ENCODE measurements around the gene ZFAND4. TPM values are rescaled to one million over a fixed set of nuclear protein-coding genes. Genes with fewer than 3 reads are reported as not detected.
A peak's percentile ranks its signal among the peaks of the same experiment; 100 is the strongest.

Gene ZFAND4
- polyA plus RNA-seq, 3 donors: 4.4 to 5.9 (median 5.1) TPM

GRCh38 chr10:45607276-45607675 is 65.3 kb downstream of the ZFAND4 start:
- Histone ChIP-seq H3K79me2 (ENCODE audit: insufficient read depth, low read length) (no peaks in the 10 kb centered on the region), H3K4me1 (ENCODE audit: control insufficient read depth in 1 of 2, insufficient read depth in 2 of 2, low read length in 2 of 2) (peaks cover 13 to 14% of the 10 kb centered on the region in 2 donors), H2AFZ (ENCODE audit: insufficient read depth, low read depth, low read length, poor library complexity, severe bottlenecking) (no peak overlapping the region), H4K20me1 (ENCODE audit: insufficient read depth, low read length) (no peaks in the 10 kb centered on the region), H3K4me3 (replicated peaks in 1 of 3; ENCODE audit: low read depth in 2 of 3, low read length in 3 of 3) (no peak overlapping the region), H3K27me3 (ENCODE audit: control insufficient read depth in 2 of 2, insufficient read depth in 2 of 2, low read length in 2 of 2) (peaks cover 0 to 2% of the 10 kb centered on the region in 2 donors), H3K9me3 (replicated peaks in 1 of 2; ENCODE audit: control insufficient read depth in 1 of 2, insufficient read depth in 1 of 2, low read length in 2 of 2) (no peaks in the 10 kb centered on the region), H3K4me2 (replicated peaks; ENCODE audit: extremely low read depth, low read length, poor library complexity, severe bottlenecking) (peak overlapping the region; percentile 28), H3K9ac (ENCODE audit: insufficient read depth, low read length, poor library complexity, severe bottlenecking) (no peak overlapping the region), H3K27ac (ENCODE audit: low read depth in 1 of 2, low read length in 2 of 2) (no peak overlapping the region), H3K36me3 (replicated peaks in 1 of 2; ENCODE audit: control insufficient read depth in 1 of 2, insufficient read depth in 2 of 2, low read length in 2 of 2) (no peaks in the 10 kb centered on the region)
- Mint-ChIP-seq H3K4me1 (peaks cover 14% of the 10 kb centered on the region), H3K4me3 (peak overlapping the region in 1 of 2 donors; percentile 18), H3K36me3 (peaks cover 13 to 14% of the 10 kb centered on the region in 2 donors), H3K27ac (peak overlapping the region in 3 of 7 donors; percentile 49 to 69 (median 51)), H3K9me3 (peaks cover 0 to 5% (median 0%) of the 10 kb centered on the region in 7 donors), H3K27me3 (ENCODE audit: low read depth in 3 of 3) (peaks cover 0 to 9% (median 6%) of the 10 kb centered on the region in 3 donors)
- peak; percentile 44 to 60 (median 53) for DNase-seq
- intact Hi-C loops (cut with micrococcal nuclease): no loop called here
- no CpG with 5 or more reads among the region's 1 CpG for WGBS (ENCODE audit: insufficient coverage)
- TF ChIP-seq CTCF (IDR thresholded peaks at IDR 0.05): no peak

DNA sequence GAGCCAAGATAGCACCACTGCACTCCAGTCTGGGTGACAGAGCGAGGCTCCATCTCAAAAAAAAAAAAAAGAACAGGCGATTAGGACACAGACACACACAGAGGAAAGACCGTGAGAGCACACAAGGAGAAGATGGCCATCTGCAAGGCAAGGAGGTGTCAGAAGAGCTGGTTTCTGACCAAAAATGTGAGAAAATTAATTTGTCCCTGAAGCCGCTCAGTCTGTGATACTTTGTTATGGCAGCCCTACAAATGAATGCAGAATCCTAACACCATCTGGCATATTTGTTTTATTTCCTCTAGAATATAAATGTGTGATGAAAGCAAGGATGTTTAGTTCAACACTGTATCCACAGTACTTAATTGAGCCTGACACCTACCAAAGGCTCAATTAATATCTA is 69.7 kb downstream of the ZFAND4 start:
- H3K4me3 Mint-ChIP-seq: no peak overlapping the region
- H3K27ac ChIP-seq (ENCODE audit: low read depth in 1 of 2, low read length in 2 of 2): no peak overlapping the region
- peaks cover 12 to 23% of the 10 kb centered on the region in 2 donors for H3K27me3 ChIP-seq (ENCODE audit: control insufficient read depth in 2 of 2, insufficient read depth in 2 of 2, low read length in 2 of 2)
- peak overlapping the region in 1 of 7 donors; percentile 33 for H3K27ac Mint-ChIP-seq
- WGBS (ENCODE audit: insufficient coverage): 83% methylated on average over 1 of the region's 4 CpGs
- peaks cover 0 to 15% of the 10 kb centered on the region in 2 donors for H3K9me3 ChIP-seq (replicated peaks in 1 of 2; ENCODE audit: control insufficient read depth in 1 of 2, insufficient read depth in 1 of 2, low read length in 2 of 2)
- H3K4me1 Mint-ChIP-seq: peaks cover 23% of the 10 kb centered on the region
- intact Hi-C loops (cut with micrococcal nuclease): no loop called here
- no peak for DNase-seq
- H4K20me1 ChIP-seq (ENCODE audit: insufficient read depth, low read length): no peaks in the 10 kb centered on the region
- no peaks in the 10 kb centered on the region for H3K79me2 ChIP-seq (ENCODE audit: insufficient read depth, low read length)
- no peak overlapping the region for H3K9ac ChIP-seq (ENCODE audit: insufficient read depth, low read length, poor library complexity, severe bottlenecking)
- no peak overlapping the region for H2AFZ ChIP-seq (ENCODE audit: insufficient read depth, low read depth, low read length, poor library complexity, severe bottlenecking)
- no peak overlapping the region for H3K4me2 ChIP-seq (replicated peaks; ENCODE audit: extremely low read depth, low read length, poor library complexity, severe bottlenecking)
- H3K36me3 ChIP-seq (replicated peaks in 1 of 2; ENCODE audit: control insufficient read depth in 1 of 2, insufficient read depth in 2 of 2, low read length in 2 of 2): no peaks in the 10 kb centered on the region
- no peak for TF ChIP-seq CTCF (IDR thresholded peaks at IDR 0.05)
- H3K27me3 Mint-ChIP-seq (ENCODE audit: low read depth in 3 of 3): peaks cover 23 to 38% (median 27%) of the 10 kb centered on the region in 3 donors
- H3K4me1 ChIP-seq (ENCODE audit: control insufficient read depth in 1 of 2, insufficient read depth in 2 of 2, low read length in 2 of 2): peaks cover 16 to 19% of the 10 kb centered on the region in 2 donors
- peaks cover 10 to 22% (median 15%) of the 10 kb centered on the region in 7 donors for H3K9me3 Mint-ChIP-seq
- no peak overlapping the region for H3K4me3 ChIP-seq (replicated peaks in 1 of 3; ENCODE audit: low read depth in 2 of 3, low read length in 3 of 3)
- peaks cover 4 to 6% of the 10 kb centered on the region in 2 donors for H3K36me3 Mint-ChIP-seq
